Ishikawa (cell line): ENCODE data around the gene VAPB.

Experiments used
- CEBPB ChIP-seq: IDR thresholded peaks from 2 replicates; pipeline ENCODE4 v1.6.1; 2012
- CREB1 ChIP-seq: IDR thresholded peaks from 2 replicates; pipeline ENCODE4 v1.6.1; 2012; ENCODE audit warnings: low read depth
- EGR1 ChIP-seq: IDR thresholded peaks from 2 replicates; pipeline ENCODE4 v1.6.1; 2012
- EP300 ChIP-seq: IDR thresholded peaks from 2 replicates; pipeline ENCODE4 v1.6.1; 2012; ENCODE audit warnings: borderline replicate concordance
- FOXM1 ChIP-seq: IDR thresholded peaks from 2 replicates; pipeline ENCODE4 v1.6.1; 2012; ENCODE audit warnings: low read depth, borderline replicate concordance
- NFIC ChIP-seq: IDR thresholded peaks from 2 replicates; pipeline ENCODE4 v1.6.1; 2012
- RAD21 ChIP-seq: IDR thresholded peaks from 2 replicates; pipeline ENCODE4 v1.6.1; 2012; ENCODE audit warnings: low read depth
- TAF1 ChIP-seq: IDR thresholded peaks from 2 replicates; pipeline ENCODE4 v1.6.1; 2012; ENCODE audit warnings: low read depth, mild to moderate bottlenecking
- TCF12 ChIP-seq: IDR thresholded peaks from 2 replicates; pipeline ENCODE4 v1.6.1; 2012; ENCODE audit warnings: low read depth
- TEAD4 ChIP-seq: IDR thresholded peaks from 2 replicates; pipeline ENCODE4 v1.6.1; 2012
- YY1 ChIP-seq: IDR thresholded peaks from 2 replicates; pipeline ENCODE4 v1.6.1; 2012; ENCODE audit warnings: low read depth
- ZBTB7A ChIP-seq: IDR thresholded peaks from 2 replicates; pipeline ENCODE4 v1.6.1; 2012; ENCODE audit warnings: low read depth
- TF ChIP-seq, protein P1 (sequence below): IDR thresholded peaks from 2 replicates; pipeline ENCODE4 v1.6.1; 2012; ENCODE audit warnings: low read depth, mild to moderate bottlenecking
- TF ChIP-seq, protein P2 (sequence below): IDR thresholded peaks from 2 replicates; pipeline ENCODE4 v1.6.1; 2012
- TF ChIP-seq, protein P3 (sequence below): IDR thresholded peaks from 2 replicates; pipeline ENCODE4 v1.6.1; 2012

VAPB gene

DNA sequence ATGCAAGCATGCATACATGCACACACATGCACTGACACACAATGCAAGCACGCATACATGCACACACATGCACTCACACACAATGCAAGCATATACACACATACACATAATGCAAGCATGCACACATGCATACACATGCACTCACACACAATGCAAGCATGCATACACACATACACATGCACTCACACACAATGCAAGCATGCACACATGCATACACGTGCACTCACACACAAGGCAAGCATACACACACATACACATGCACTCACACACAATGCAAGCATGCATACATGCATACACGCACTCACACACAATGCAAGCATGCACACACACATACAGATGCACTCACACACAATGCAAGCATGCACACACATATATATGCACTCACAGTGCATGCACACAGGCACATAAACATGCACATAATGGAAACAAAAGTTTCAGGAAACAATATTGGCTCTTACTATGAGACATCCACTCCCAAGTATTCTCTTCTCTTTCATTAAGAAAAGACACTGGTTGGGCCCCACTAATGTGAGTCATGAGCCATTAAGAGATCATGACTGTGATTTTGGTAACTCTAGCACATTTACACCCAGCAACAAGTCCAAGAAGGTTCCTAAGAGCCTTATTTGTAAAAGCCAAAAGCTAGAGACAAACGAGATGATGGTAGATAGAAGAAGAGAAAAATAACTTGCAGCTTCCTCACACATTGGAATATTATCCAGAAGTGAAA is 103.9 kb downstream of the VAPB start:
- TF ChIP-seq, protein P1, sequence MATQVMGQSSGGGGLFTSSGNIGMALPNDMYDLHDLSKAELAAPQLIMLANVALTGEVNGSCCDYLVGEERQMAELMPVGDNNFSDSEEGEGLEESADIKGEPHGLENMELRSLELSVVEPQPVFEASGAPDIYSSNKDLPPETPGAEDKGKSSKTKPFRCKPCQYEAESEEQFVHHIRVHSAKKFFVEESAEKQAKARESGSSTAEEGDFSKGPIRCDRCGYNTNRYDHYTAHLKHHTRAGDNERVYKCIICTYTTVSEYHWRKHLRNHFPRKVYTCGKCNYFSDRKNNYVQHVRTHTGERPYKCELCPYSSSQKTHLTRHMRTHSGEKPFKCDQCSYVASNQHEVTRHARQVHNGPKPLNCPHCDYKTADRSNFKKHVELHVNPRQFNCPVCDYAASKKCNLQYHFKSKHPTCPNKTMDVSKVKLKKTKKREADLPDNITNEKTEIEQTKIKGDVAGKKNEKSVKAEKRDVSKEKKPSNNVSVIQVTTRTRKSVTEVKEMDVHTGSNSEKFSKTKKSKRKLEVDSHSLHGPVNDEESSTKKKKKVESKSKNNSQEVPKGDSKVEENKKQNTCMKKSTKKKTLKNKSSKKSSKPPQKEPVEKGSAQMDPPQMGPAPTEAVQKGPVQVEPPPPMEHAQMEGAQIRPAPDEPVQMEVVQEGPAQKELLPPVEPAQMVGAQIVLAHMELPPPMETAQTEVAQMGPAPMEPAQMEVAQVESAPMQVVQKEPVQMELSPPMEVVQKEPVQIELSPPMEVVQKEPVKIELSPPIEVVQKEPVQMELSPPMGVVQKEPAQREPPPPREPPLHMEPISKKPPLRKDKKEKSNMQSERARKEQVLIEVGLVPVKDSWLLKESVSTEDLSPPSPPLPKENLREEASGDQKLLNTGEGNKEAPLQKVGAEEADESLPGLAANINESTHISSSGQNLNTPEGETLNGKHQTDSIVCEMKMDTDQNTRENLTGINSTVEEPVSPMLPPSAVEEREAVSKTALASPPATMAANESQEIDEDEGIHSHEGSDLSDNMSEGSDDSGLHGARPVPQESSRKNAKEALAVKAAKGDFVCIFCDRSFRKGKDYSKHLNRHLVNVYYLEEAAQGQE, result no peak
- TF ChIP-seq TEAD4 (no peak), EP300 (no peak), EGR1 (no peak), CREB1 (no peak), FOXM1 (no peak), TAF1 (no peak), ZBTB7A (no peak), TCF12 (no peak), CEBPB (no peak), RAD21 (no peak), NFIC (no peak), YY1 (no peak)
- TF ChIP-seq, protein P2, sequence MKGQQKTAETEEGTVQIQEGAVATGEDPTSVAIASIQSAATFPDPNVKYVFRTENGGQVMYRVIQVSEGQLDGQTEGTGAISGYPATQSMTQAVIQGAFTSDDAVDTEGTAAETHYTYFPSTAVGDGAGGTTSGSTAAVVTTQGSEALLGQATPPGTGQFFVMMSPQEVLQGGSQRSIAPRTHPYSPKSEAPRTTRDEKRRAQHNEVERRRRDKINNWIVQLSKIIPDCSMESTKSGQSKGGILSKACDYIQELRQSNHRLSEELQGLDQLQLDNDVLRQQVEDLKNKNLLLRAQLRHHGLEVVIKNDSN, result no peak
- TF ChIP-seq, protein P3, sequence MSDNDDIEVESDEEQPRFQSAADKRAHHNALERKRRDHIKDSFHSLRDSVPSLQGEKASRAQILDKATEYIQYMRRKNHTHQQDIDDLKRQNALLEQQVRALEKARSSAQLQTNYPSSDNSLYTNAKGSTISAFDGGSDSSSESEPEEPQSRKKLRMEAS, result no peak

DNA sequence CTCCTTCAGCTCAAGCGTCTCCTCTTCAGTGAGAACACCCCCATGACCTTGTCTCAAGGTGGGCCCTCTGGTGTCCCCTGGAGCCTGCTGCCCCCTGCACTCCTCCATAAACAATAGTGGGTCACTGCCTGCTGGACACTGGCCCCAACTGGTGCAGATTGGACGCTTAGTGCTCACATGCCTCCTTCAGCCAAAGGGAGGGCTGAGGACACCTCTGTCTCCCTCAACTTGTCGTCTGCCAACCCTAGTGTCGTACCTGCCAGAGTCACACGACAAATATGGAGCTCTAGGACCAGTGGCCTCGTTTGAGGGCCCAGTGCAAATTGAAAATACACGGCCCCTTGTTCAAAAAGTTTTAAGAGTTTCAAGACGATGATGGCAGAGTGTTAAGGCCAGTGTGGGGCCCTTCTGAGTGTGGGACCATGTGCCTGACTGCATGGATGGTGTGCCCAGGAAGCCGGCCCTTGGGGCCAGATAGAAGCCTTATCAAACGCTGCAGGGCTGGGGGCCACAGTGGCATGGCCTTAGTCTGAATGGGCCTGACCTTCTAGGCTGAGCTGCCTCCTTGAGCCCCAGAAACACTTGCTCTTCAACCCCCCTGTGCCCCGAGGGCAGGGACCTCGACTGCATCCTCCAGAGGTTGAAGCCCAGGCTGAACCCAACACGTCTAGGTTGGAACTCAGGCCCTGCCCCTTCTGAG is 106.0 kb downstream of the VAPB start:
- no peak for TF ChIP-seq EP300
- TF ChIP-seq YY1, result no peak
- no peak for TF ChIP-seq ZBTB7A
- TF ChIP-seq, protein P2, result no peak
- no peak for TF ChIP-seq NFIC
- TF ChIP-seq CREB1, result no peak
- TF ChIP-seq, protein P3, result no peak
- no peak for TF ChIP-seq TCF12
- TF ChIP-seq, protein P1, result no peak
- TF ChIP-seq TAF1, result no peak
- TF ChIP-seq RAD21, result no peak
- no peak for TF ChIP-seq FOXM1
- no peak for TF ChIP-seq TEAD4
- no peak for TF ChIP-seq CEBPB
- TF ChIP-seq EGR1, result no peak

DNA sequence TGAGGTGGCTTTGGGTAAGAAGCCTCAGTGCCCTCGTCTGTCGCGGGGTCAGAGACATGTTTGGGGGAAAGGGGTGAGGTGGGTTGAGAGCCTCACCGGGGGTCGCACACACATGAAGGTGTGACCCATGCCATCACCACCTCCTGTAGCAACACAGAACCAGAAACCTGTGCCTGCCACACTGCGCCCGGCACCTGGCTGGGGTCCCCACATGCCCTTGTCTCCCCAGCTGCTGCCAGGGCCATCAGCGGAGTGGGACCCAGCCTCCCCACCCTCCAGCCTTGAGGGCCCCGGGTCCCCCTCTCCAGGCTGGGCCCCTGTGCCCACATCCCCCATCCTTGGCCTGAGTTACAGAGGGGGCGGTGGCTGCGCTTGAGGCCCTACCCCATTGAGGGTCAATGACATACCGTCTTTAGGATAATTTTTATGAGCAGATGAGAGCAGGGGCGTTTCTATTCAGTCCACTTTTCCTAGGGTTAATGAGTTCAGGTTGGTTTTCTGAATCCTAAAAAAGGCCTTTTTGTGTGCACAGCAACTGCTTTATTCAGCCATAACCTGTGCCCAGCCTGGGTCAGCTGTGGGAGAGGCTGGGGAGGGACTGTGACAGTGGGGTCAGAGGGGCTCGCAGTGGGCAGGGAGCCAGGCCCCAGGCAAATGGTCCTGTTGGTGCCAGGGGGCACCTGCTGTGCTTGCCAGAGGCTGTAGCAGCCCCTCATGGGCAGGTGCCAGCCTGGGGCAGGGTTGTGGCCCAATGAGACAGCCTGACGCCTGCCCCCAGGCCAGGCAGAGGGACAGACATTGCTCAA is 106.8 kb downstream of the VAPB start:
- TF ChIP-seq NFIC, result no peak
- TF ChIP-seq TEAD4, result no peak
- no peak for TF ChIP-seq TCF12
- TF ChIP-seq, protein P1, result no peak
- no peak for TF ChIP-seq RAD21

DNA sequence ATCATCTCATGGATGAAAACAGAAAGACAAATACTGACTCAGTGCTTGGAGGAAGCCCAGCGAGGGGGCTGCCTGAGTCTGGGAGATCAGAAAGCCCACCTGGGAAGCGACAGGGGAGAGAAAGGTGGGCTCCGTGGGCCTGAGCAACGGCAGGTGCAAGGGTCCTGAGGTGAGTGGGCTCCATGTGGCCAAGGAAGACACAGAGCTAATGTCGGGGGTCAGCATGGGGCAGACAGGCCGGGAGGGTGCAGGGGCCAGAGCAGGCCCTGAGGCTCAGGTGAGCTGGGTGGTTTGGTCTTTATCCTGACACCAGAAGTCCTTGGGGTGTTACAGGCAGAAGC is 107.4 kb downstream of the VAPB start:
- TF ChIP-seq, protein P3, result no peak
- TF ChIP-seq TCF12, result no peak
- no peak for TF ChIP-seq FOXM1
- no peak for TF ChIP-seq RAD21
- TF ChIP-seq, protein P2, result no peak
- no peak for TF ChIP-seq NFIC
- no peak for TF ChIP-seq TAF1
- no peak for TF ChIP-seq ZBTB7A
- TF ChIP-seq EP300, result no peak
- TF ChIP-seq YY1, result no peak
